Activated CD8-positive, alpha-beta memory T cell treated with anti-CD3 and anti-CD28 coated beads for 36 hours (primary cell): ENCODE data around the gene USB1. TPM values are rescaled to one million over a fixed set of nuclear protein-coding genes. Genes with fewer than 3 reads are reported as not detected.
"Not testable (repeated sequence)": the region's sequence is repeated elsewhere in the genome, so short reads cannot be mapped to it uniquely, and the experiment has no call there.

Experiments used
- CTCF ChIA-PET: fragments of 350-600 bp; sonication (Branson Sonifier 250); formaldehyde crosslinking; loops from one replicate; lab custom pipeline; 2021; ENCODE audit warnings: antibody characterized with exemption; lab: Charles Lee
- POLR2A ChIA-PET: fragments of 350-600 bp; sonication (Branson Sonifier 250); formaldehyde crosslinking; loops from one replicate; lab custom pipeline; 2021; ENCODE audit warnings: antibody characterized with exemption; lab: Charles Lee
- total RNA-seq, 2 experiments: library from RNA; stranded (reverse); gene quantifications; one replicate each; pipeline ENCODE4 v1.2.3, GENCODE V29; 2021

The USB1 gene
- total RNA-seq, 2 experiments from 2014 or later: 67.7 to 71.0 TPM

DNA sequence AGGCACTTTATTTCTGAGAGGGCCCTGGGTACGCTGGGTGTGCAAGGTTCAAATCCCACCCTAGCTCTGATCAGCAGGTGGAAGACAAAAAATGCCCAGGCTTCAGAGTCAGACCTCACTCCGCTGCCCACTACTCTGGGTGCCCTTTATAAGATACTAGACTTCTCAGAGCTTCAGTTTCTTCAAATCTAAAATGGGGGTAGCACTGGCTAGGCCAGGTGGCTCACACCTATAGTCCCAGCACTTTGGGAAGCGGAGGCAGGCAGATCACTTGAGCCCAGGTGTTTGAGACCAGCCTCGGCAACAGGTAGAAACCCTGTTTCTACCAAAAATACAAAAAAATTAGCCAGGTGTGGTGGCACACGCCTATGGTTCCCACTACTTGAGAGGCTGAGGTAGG, 1.7 kb downstream of the USB1 start:
- ChIA-PET CTCF (no interaction called here), POLR2A (no interaction called here)

DNA sequence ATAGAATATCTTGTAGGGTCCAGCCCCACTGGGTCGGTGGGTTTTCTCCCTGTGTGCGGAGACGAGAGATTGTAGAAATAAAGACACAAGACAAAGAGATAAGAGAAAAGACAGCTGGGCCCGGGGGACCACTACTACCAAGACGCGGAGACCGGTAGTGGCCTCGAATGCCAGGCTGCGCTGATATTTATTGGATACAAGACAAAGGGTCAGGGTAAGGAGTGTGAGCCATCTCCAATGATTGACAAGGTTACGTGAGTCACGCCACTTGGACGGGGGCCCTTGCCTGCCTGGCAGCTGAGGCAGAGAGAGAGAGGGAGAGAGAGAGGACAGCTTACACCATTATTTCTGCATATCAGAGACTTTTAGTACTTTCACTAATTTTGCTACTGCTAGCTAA, 3.5 kb downstream of the USB1 start:
- POLR2A ChIA-PET: not testable (repeated sequence)
- CTCF ChIA-PET: interaction anchor here (0.8 to 1.2 kb wide), 3 partner anchors 65 to 269 kb away, joined by 3 read pairs; partner anchors contain the start of gene KATNB1

DNA sequence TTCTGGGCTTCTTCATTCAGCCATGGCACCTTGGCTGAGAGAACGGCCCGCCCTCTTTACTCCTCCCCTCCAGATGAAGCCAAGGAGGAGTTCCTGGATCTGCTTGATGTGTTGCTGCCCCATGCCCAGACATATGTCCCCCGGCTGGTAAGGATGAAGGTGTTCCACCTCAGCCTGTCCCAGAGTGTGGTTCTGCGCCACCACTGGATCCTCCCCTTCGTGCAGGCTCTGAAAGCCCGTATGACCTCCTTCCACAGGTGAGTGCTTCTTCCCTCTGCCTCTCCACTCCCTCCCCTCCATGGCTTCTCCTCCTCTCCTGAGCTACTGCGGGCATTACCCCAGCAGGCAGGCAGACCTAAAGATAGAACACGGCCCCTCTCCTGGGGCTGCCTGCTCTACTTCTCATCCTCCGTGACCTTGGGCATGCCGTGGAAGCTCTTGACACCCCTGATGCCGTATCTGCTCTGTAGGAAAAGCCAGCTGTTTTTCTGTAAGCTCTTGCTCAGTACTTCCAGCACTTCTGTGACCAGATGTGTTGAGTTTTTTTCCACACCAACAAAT, 8.7 kb downstream of the USB1 start:
- ChIA-PET POLR2A (interaction anchor here (0.7 kb wide), 1 partner anchor 9 kb away, joined by 3 read pairs; the partner anchor contains the start of gene USB1), CTCF (interaction anchor here (1.3 kb wide), 1 partner anchor 9 kb away, joined by 3 read pairs; no protein-coding TSS in a partner anchor)

GRCh38 chr16:58010886-58011285, 9.7 kb downstream of the USB1 start:
- POLR2A ChIA-PET: no interaction called here
- CTCF ChIA-PET: interaction anchor here (1.3 kb wide), 1 partner anchor 8 kb away, joined by 3 read pairs; no protein-coding TSS in a partner anchor

- POLR2A ChIA-PET: no interaction called here
- CTCF ChIA-PET: no interaction called here
Observed at GRCh38 chr16:58011652-58012051, 10.4 kb downstream of the USB1 start.

DNA sequence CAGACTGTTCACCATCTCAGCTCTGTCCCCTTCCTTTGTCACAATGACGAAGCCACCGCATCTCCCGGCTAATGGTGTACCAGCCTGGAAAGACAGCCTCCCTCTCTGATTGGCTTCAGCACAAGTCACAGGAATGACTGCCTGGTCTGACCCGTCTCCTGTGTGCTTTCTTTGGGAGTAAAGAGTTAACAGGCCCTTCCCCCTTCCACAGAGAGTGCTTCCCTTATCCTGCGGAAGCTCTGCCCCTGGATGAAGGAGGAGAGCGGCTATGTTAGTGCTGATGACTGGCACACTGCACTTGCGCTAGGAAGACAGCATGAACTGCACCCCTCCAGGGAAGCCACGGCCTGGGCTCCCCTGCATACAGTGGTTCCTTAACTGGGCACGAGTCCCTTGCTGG, 11.3 kb downstream of the USB1 start:
- ChIA-PET CTCF (no interaction called here), POLR2A (no interaction called here)

- POLR2A ChIA-PET: no interaction called here
- CTCF ChIA-PET: interaction anchor here (0.5 to 0.6 kb wide), 2 partner anchors 55 to 121 kb away, joined by 3 to 4 read pairs; no protein-coding TSS in a partner anchor
Observed at GRCh38 chr16:58013201-58013956, 12.2 kb downstream of the USB1 start.

GRCh38 chr16:58016840-58017446, 15.7 kb downstream of the USB1 start:
- CTCF ChIA-PET: no interaction called here
- POLR2A ChIA-PET: no interaction called here

GRCh38 chr16:58018803-58019202, 17.6 kb downstream of the USB1 start:
- POLR2A ChIA-PET: no interaction called here
- CTCF ChIA-PET: interaction anchor here (0.9 to 1.3 kb wide), 3 partner anchors 8 to 15 kb away, joined by 3 read pairs; no protein-coding TSS in a partner anchor

DNA sequence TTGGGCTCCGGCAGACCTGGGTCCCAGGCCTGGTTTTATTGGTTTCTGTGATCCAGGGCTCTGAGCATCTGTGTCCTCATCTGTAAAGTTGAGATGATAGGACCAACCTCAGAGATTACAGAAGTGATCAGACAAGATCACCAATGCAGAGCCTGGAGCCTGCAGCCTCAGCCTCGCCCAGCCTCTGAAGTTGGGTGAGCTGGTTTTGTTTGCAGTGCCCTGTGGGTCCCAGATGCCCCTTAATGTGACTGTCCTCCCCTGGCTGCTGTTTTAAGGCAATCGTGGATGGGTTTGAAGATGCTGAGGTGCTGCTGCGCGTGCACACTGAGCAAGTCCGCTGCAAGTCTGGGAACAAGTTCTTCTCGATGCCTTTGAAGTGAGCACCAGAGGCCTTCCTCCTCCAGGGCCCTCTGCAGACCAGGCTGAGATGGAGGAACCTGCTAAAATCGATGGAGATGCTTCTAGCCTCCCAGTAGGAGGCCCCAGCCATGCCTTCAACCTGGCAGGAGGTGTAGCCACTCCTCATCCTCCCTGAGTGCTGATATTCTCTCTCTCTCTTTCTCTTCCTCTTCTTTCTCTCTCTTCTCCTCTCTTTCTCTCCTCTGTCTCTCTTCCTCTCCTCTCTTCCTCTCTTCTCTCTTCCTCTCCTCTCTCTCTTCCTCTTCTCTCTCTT, 18.8 kb downstream of the USB1 start:
- ChIA-PET POLR2A (no interaction called here), CTCF (interaction anchor here (0.9 to 1.2 kb wide), 2 partner anchors 9 to 14 kb away, joined by 3 read pairs; no protein-coding TSS in a partner anchor)

DNA sequence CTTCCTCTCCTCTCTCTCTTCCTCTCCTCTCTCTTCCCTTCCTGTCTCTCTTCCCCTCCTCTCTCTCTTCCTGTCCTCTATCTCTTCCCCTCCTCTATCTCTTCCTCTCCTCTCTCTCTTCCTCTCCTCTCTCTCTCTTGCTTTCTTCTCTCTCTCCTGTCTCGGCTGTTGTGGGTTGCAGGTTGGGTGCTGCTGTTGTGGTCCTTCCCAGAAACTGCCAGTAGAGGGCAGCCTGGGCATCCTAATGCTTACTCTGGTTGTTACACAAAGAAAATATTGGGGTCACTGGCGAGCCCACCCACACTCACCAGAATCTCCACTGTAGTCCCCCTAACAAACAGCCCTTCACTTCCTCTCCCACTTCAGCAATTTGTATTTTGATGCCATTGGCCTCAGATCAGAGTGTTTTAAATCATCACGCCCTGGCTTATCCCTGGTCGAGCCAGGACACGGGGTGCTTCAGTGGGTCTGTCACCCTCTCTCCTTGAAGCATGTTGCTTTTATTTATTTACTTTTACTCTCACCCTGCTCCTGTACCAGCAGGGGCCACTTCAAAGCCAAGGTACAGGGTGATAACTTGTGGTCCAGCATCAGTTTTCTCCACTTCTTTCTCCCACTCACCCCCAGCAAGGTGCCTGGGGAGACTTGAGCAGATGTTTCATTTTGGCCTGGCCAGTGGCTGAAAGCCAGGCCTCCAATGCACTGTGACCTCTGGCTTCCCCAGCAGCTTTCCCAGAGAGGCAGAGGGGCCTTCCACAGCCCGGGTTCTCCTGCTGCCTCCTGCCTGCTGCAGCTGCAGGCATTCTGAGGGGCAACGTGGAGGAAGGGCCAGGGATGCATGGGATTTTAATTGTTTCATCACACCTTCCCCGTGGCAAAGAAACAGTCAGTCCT, 19.7 kb downstream of the USB1 start:
- ChIA-PET CTCF (no interaction called here), POLR2A (no interaction called here)

DNA sequence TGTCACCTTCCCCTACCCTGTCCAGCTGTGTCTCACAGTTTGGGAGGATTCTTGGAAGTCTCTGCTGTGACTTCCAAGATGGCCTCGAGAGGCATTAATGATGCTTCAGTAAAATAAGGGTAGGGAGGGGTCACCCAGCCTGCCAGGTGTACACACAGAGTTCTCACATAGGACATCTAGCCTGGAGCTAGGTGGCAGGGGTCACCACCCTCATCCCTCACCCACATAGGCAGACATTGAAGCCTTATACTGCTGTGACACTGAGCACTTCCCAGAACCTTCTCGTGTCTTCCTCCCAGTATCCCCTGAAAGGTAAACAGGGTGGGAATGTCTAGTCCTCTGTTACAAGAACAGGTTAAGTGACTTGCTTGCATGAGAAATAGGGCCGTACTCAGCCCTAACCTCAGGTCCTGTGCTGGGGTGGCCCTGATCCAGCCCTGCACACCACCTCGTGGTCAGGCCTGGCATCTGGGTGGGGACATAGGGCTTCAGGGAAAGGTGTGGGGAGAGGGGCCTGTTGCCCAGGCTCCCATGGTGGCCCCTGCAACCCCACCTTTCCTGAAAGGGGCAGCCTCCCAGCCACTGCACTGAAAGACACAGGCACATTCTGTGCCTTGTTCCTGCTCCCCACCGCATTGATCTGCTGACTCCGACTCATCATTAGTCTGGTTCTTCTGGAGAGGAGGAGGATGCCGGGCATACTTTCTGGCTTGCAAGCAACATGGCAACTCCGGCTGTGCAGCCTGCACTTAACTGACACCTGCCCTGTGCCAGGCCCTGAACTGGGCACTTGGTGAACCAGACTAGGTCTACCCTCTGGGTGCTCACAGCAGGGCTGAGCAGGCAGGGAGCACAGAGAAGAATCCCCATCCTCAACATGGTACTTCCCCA, 20.7 kb downstream of the USB1 start:
- CTCF ChIA-PET: no interaction called here

GRCh38 chr16:58022601-58023371, 21.6 kb downstream of the USB1 start:
- CTCF ChIA-PET: interaction anchor here (0.8 to 1.6 kb wide), 4 partner anchors 8 to 149 kb away, joined by 3 to 5 read pairs (median 4); no protein-coding TSS in a partner anchor
- POLR2A ChIA-PET: interaction anchor here (1.3 kb wide), 1 partner anchor 23 kb away, joined by 3 read pairs; no protein-coding TSS in a partner anchor

More for the DNA sequence above, 20.7 kb downstream of the USB1 start:
- POLR2A ChIA-PET: no interaction called here

GRCh38 chr16:58024486-58025350, 23.5 kb downstream of the USB1 start:
- CTCF ChIA-PET: interaction anchor here (0.5 to 1.7 kb wide), 6 partner anchors 10 to 169 kb away, joined by 4 to 5 read pairs (median 4); partner anchors contain the start of genes USB1 and ZNF319
- POLR2A ChIA-PET: interaction anchor here (0.6 to 1.0 kb wide), 2 partner anchors 26 to 105 kb away, joined by 3 to 7 read pairs; partner anchors contain the start of gene CFAP20

DNA sequence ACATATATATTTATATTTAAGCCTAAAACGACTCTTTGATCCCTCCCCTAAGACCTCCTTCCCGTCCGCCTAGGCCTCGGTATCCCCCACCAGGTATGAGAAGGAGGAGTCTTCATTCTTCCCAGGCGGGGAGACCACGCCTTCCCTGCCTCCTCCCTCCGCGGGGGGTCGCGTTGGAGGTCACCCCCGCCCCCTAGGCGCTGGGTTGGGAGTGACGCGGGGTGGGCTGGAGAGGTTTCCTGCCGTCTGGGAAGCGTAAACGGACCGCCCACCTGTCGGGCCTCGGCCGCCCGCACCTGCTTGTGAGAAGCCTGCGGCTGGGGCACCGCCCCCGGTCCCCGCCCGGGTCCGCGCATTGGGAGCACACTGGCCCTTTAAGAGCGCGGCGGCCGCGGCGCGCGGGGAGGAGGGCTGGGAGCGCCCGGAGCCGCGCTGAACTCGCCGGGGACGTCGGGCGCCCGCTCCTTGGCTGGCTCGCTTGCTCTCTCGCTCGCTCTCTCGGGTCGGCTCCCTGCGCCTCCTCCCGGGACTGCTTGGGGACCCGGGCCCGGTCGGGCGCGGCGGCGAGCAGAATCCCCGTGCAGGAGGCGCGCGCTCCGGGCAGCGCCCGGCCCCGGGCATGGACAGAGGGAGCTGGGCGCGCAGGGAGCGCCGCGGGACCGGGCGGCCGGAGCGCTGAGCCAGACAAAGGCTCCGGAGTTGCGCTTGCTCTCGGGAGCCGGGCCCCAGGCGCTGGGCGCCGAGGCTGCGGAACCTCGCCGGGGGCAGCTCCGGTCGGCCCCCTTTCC, 24.3 kb downstream of the USB1 start, which contains the start of gene MMP15:
TSS of gene MMP15 (plus strand) at position 404 of the 788 bp plus-strand sequence. CDS start 597 bp downstream, outside the sequence.
- ChIA-PET CTCF (interaction anchor here (0.5 to 1.7 kb wide), 2 partner anchors 119 to 123 kb away, joined by 4 to 5 read pairs; no protein-coding TSS in a partner anchor), POLR2A (no interaction called here)
